Pancreas (tissue), 10 donors: ENCODE measurements around the gene ZRSR2. TPM values are rescaled to one million over a fixed set of nuclear protein-coding genes. Genes with fewer than 3 reads are reported as not detected.
A peak's percentile ranks its signal among the peaks of the same experiment; 100 is the strongest.
"Not testable (repeated sequence)": the region's sequence is repeated elsewhere in the genome, so short reads cannot be mapped to it uniquely, and the experiment has no call there.

Experiments
- ATAC-seq, 4 donors: fragments of 200-7000 bp; cut with Tn5 transposase; one replicate each; pipeline versions ENCODE4 v1.8.0 to v1.9.1; 2020; ENCODE audit warnings: mild to moderate bottlenecking in 4 of 4, moderate library complexity in 4 of 4
- DNase-seq, 6 donors: peaks; one replicate each; pipeline ENCODE4 v3.0.0-alpha.2; 2020
- FAIRE-seq: peaks from 2 replicates; lab custom pipeline; 2012; peaks lifted over from hg19 to GRCh38; lab: Jason Lieb, UNC
- H3K27ac ChIP-seq, 4 donors: fragments of 200-600 bp; sonication (generic); 1 replicate in 3 of 4; 2 replicates in 1 of 4; pipeline versions ENCODE4 v1.5.0 to v1.8.0; 2020
- H3K27me3 ChIP-seq, 4 donors: fragments of 200-600 bp; one replicate each; pipeline ENCODE4 v1.8.0; 2021
- H3K36me3 ChIP-seq, 3 donors: fragments of 200-600 bp; sonication (generic) in 1 of 3; one replicate each; pipeline versions ENCODE4 v1.5.0 to v1.8.0; 2020 to 2021
- H3K4me1 ChIP-seq, 3 donors: fragments of 200-600 bp; one replicate each; pipeline ENCODE4 v1.8.0; 2021
- H3K4me3 ChIP-seq, 4 donors: fragments of 200-600 bp; sonication (generic) in 2 of 4; one replicate each; pipeline versions ENCODE4 v1.5.0 to v1.8.0; 2020 to 2021
- H3K9me3 ChIP-seq, 4 donors: fragments of 200-600 bp; one replicate each; pipeline ENCODE4 v1.8.0; 2021
- CTCF ChIP-seq, 4 donors: fragments of 200-600 bp; sonication (generic) in 3 of 4; IDR thresholded peaks; one replicate each; pipeline versions ENCODE4 v1.5.0 to v1.8.0; 2021; ENCODE audit warnings: antibody characterized with exemption in 4 of 4
- WGBS, 2 donors: extraction: QIAGEN DNeasy Blood & Tissue Kit; methylation state at CpG; one replicate each; pipeline ENCODE4 v1.1.7; 2013; 5-methylcytosine and 5-hydroxymethylcytosine counted together
- intact Hi-C, 3 donors: fragments of 100-400 bp; cut with DNase I; formaldehyde crosslinking; loops; one replicate each; pipeline versions ENCODE4 v1.11.1 to v1.14.2; 2022
- polyA plus RNA-seq, 2 donors: library from polyadenylated mRNA; stranded (reverse); fragments of 200-250 nt; gene quantifications; one replicate each; pipeline ENCODE4 v1.2.3, GENCODE V29; 2013
- total RNA-seq, 6 donors: library from RNA; stranded (reverse); fragmentation: NEBNext Ultra II Directional in 4 of 6; extraction: Animal tissue kit (Norgen Biotek cat#: 25700) in 4 of 6; gene quantifications; one replicate each; pipeline versions ENCODE4 v1.2.1 to v1.2.4, GENCODE V29; 2021 to 2023
- donor health status: healthy with polysubstance abuse.
- donor health status: DM: no; HTN: no; CAD: no; lungs with moderate emphysema.
- donor health status: DM: no; HTN: no; CAD: no.
- donor health status: control.
- donor health status: control.
- donor health status: Bipolar disorder and iron deficiency.
- donor health status: DM: yes; HTN: yes; CAD: no.
- donor health status: DM: no; HTN: no; CAD: no.
- donor health status: DM: no; HTN: no; CAD: no.
- donor health status: DM: yes; HTN: yes; CAD: no.

The ZRSR2 gene
- total RNA-seq (1 to 10 TPM; 3.0 to 7.1 (median 4.8) TPM), polyA plus RNA-seq (10 to 100 TPM; 15.2 to 33.1 TPM)

GRCh38 chrX:15789979-15790768, at the start of gene ZRSR2:
Gene ZRSR2, plus strand, starts transcription at chrX:15790484. Its CDS starts 12 bp downstream, at chrX:15790496.
- DNase-seq (peak; percentile 70 to 93 (median 86)), FAIRE-seq (peak; percentile 70), ATAC-seq (peak; percentile 97 to 99 (median 98))
- 0% methylated on average over 55 of the region's 55 CpGs for WGBS, 2 donors
- H3K36me3 ChIP-seq: no peaks in the 10 kb centered on the region
- H3K27me3 ChIP-seq: no peaks in the 10 kb centered on the region
- TF ChIP-seq CTCF (IDR thresholded peaks at IDR 0.05): no peak
- H3K4me3 ChIP-seq: peak within 1 kb of the TSS; percentile 61 to 81 (median 69)
- H3K27ac ChIP-seq: peak within 1 kb of the TSS; percentile 40 to 81 (median 60)
- H3K4me1 ChIP-seq: peaks cover 3 to 10% (median 8%) of the 10 kb centered on the region in 3 donors
- no peaks in the 10 kb centered on the region for H3K9me3 ChIP-seq
- intact Hi-C loops: no loop called here

DNA sequence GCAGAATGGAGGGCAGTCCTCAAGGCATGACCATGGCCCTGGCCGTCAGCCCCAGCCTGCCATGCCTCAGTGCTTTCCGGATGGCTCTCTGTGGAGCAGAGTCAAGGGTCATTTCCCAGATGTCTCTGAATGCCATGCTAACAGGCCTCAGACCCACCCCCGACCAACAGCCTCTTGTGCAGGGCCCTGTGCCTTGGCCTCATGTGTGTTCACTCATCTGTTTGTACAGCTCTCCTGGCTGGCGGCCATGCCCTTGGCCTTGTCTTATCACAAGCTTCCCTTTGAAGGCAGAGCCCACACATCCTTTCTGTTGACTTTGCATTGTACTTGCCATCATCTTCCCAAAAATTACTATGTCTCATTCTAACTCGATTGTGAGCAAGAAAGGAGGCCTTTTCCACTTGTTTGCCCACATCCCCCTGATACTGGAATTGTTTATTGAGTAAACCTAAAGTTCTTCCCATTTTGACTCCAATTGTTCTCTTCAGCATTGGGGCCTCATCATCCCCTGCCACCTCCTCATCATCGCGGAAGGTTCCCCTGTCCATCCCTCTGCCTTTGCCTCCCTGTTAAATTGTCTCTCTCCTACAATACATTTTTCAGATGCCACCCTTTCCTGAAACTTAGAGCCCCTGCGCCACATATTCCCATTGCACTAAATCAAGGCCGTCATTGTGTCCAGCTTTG, 46.0 kb upstream of the ZRSR2 start:
- H3K27ac ChIP-seq: no peak overlapping the region

GRCh38 chrX:15745179-15745578, 45.1 kb upstream of the ZRSR2 start:
- intact Hi-C loops: no loop called here
- Histone ChIP-seq H3K9me3 (no peaks in the 10 kb centered on the region), H3K4me1 (peaks cover 0 to 4% (median 0%) of the 10 kb centered on the region in 3 donors), H3K4me3 (no peak overlapping the region), H3K27me3 (no peaks in the 10 kb centered on the region), H3K36me3 (no peaks in the 10 kb centered on the region), H3K27ac (no peak overlapping the region)
- peak; percentile 29 for FAIRE-seq
- no peak for ATAC-seq
- TF ChIP-seq CTCF (IDR thresholded peaks at IDR 0.05): no peak
- 84 to 92% methylated on average over 4 of the region's 4 CpGs for WGBS, 2 donors
- DNase-seq: no peak

More for the DNA sequence above, 46.0 kb upstream of the ZRSR2 start:
- ATAC-seq (peak in 3 of 4 donors; percentile 74 to 87 (median 81)), FAIRE-seq (no peak), DNase-seq (peak; percentile 23 to 82 (median 60))
- no peaks in the 10 kb centered on the region for H3K9me3 ChIP-seq
- H3K4me3 ChIP-seq: no peak overlapping the region
- no peaks in the 10 kb centered on the region for H3K36me3 ChIP-seq
- no peaks in the 10 kb centered on the region for H3K27me3 ChIP-seq
- 64 to 76% methylated on average over 8 to 9 of the region's 9 CpGs for WGBS, 2 donors
- peaks cover 0 to 7% (median 0%) of the 10 kb centered on the region in 3 donors for H3K4me1 ChIP-seq
- intact Hi-C loops: no loop called here
- no peak for TF ChIP-seq CTCF (IDR thresholded peaks at IDR 0.05)

- DNase-seq, ATAC-seq, intact Hi-C loops, H3K27me3 ChIP-seq, H3K36me3 ChIP-seq, FAIRE-seq, H3K4me1 ChIP-seq, H3K9me3 ChIP-seq, H3K4me3 ChIP-seq, H3K27ac ChIP-seq: not testable (repeated sequence)
- WGBS, 2 donors: 80 to 88% methylated on average over 6 of the region's 6 CpGs
Observed at GRCh38 chrX:15746651-15747050, 43.6 kb upstream of the ZRSR2 start.

DNA sequence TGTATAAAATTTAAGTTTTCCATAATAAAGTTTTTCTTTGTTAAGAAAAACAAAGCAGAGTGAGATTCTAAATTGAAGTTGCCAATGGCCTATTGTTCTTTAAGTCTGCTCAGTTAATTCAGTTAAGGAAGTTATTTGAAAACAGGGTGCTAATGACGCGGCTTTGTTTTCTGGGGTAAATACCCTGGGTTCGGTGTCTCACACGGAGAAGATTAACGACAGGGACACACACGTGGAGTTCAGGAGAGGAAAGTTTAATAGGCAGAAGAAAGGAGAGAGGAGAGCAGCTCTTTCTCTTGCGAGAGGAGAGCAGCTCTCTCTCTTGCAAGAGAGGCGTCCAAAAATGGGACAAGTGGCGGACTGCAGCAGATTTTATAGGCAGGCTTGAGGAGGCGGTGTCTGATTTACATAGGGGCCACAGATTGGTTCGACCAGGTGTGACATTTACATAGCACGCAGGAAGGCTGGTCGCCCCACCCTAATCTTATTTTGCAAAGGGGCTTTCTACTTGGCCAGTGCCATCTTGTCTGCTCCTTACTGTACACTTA, 42.6 kb upstream of the ZRSR2 start:
- FAIRE-seq (no peak), ATAC-seq (no peak), DNase-seq (no peak)
- intact Hi-C loops: no loop called here
- Histone ChIP-seq H3K4me1 (peaks cover 0 to 4% (median 0%) of the 10 kb centered on the region in 3 donors), H3K27me3 (no peaks in the 10 kb centered on the region), H3K9me3 (no peaks in the 10 kb centered on the region), H3K4me3 (no peak overlapping the region), H3K36me3 (no peaks in the 10 kb centered on the region), H3K27ac (no peak overlapping the region)
- TF ChIP-seq CTCF (IDR thresholded peaks at IDR 0.05): no peak
- 90 to 92% methylated on average over 13 of the region's 13 CpGs for WGBS, 2 donors
